MM.1S (cell line): ENCODE results near the gene CTDSP2.

Source experiments
- EZH2 ChIP-seq: fragments of 300-600 bp; sonication (generic); optimal IDR thresholded peaks from 2 replicates; pipeline ENCODE3; 2017; ENCODE audit warnings: low read depth, mild to moderate bottlenecking, antibody characterized with exemption, low read length, mixed read lengths
- TF ChIP-seq, protein P1 (sequence below): fragments of 300-600 bp; sonication (generic); IDR thresholded peaks from 2 replicates; pipeline ENCODE4 v1.5.1; 2016; ENCODE audit warnings: antibody characterized with exemption, low read length, mixed read lengths

GRCh38 chr12:57852200-57852599 lies 5.7 kb upstream of the CTDSP2 start:
- TF ChIP-seq, protein P1, sequence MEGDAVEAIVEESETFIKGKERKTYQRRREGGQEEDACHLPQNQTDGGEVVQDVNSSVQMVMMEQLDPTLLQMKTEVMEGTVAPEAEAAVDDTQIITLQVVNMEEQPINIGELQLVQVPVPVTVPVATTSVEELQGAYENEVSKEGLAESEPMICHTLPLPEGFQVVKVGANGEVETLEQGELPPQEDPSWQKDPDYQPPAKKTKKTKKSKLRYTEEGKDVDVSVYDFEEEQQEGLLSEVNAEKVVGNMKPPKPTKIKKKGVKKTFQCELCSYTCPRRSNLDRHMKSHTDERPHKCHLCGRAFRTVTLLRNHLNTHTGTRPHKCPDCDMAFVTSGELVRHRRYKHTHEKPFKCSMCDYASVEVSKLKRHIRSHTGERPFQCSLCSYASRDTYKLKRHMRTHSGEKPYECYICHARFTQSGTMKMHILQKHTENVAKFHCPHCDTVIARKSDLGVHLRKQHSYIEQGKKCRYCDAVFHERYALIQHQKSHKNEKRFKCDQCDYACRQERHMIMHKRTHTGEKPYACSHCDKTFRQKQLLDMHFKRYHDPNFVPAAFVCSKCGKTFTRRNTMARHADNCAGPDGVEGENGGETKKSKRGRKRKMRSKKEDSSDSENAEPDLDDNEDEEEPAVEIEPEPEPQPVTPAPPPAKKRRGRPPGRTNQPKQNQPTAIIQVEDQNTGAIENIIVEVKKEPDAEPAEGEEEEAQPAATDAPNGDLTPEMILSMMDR, result no peak
- no peak for TF ChIP-seq EZH2
